ENCODE results near the gene ZNF451.

The ZNF451 gene

GRCh38 chr6:57117796-57118195 lies 27.8 kb downstream of the ZNF451 start:
- no peak overlapping the region for H3K4me2 ChIP-seq (ENCODE audit: low read length)
- peaks cover 77% of the 10 kb centered on the region for H3K79me2 ChIP-seq (ENCODE audit: low read length)
- H3K27me3 ChIP-seq (ENCODE audit: low read depth, low read length), result no peaks in the 10 kb centered on the region
- no peak overlapping the region for H3K27ac ChIP-seq (ENCODE audit: low read length)
- H4K20me1 ChIP-seq (ENCODE audit: insufficient read depth, low read length), result peaks cover 36% of the 10 kb centered on the region
- TF ChIP-seq CTCF (IDR thresholded peaks at IDR 0.05; ENCODE audit: low read depth, low read length), result no peak
- TF ChIP-seq EZH2phosphoT487 (IDR thresholded peaks at IDR 0.05; ENCODE audit: low read depth), result no peak
- H2AFZ ChIP-seq (ENCODE audit: low read depth, low read length), result no peak overlapping the region
- no peaks in the 10 kb centered on the region for H3K4me1 ChIP-seq (ENCODE audit: low read length)
- H3K4me3 ChIP-seq (ENCODE audit: low read length), result no peak overlapping the region
- peaks cover 28% of the 10 kb centered on the region for H3K36me3 ChIP-seq (replicated peaks; ENCODE audit: low read depth, low read length)
- no peaks in the 10 kb centered on the region for H3K9me3 ChIP-seq (ENCODE audit: insufficient read depth, low read length)
- no peak overlapping the region for H3K9ac ChIP-seq (ENCODE audit: low read length)

GRCh38 chr6:57123111-57123510 lies 33.1 kb downstream of the ZNF451 start:
- no peak overlapping the region for H2AFZ ChIP-seq (ENCODE audit: low read depth, low read length)
- no peaks in the 10 kb centered on the region for H3K27me3 ChIP-seq (ENCODE audit: low read depth, low read length)
- peaks cover 39% of the 10 kb centered on the region for H3K79me2 ChIP-seq (ENCODE audit: low read length)
- H3K27ac ChIP-seq (ENCODE audit: low read length), result no peak overlapping the region
- H3K9ac ChIP-seq (ENCODE audit: low read length), result no peak overlapping the region
- peaks cover 37% of the 10 kb centered on the region for H3K36me3 ChIP-seq (replicated peaks; ENCODE audit: low read depth, low read length)
- H3K4me3 ChIP-seq (ENCODE audit: low read length), result no peak overlapping the region
- H3K4me2 ChIP-seq (ENCODE audit: low read length), result no peak overlapping the region
- no peaks in the 10 kb centered on the region for H3K4me1 ChIP-seq (ENCODE audit: low read length)
- no peaks in the 10 kb centered on the region for H3K9me3 ChIP-seq (ENCODE audit: insufficient read depth, low read length)
- H4K20me1 ChIP-seq (ENCODE audit: insufficient read depth, low read length), result peaks cover 23% of the 10 kb centered on the region; the same call in 1 of the 2 replicates
- no peak for TF ChIP-seq EZH2phosphoT487 (IDR thresholded peaks at IDR 0.05; ENCODE audit: low read depth)
- no peak for TF ChIP-seq CTCF (IDR thresholded peaks at IDR 0.05; ENCODE audit: low read depth, low read length)

GRCh38 chr6:57127763-57128162 lies 37.8 kb downstream of the ZNF451 start:
- H3K4me1 ChIP-seq (ENCODE audit: low read length), result no peaks in the 10 kb centered on the region
- H3K79me2 ChIP-seq (ENCODE audit: low read length), result peaks cover 6% of the 10 kb centered on the region
- 0 out of 2 replicates have a peak, but pooled peaks cover 6% of the 10 kb centered on the region for H4K20me1 ChIP-seq (ENCODE audit: insufficient read depth, low read length)
- H3K9ac ChIP-seq (ENCODE audit: low read length), result no peak overlapping the region
- H3K27ac ChIP-seq (ENCODE audit: low read length), result no peak overlapping the region
- no peak overlapping the region for H3K4me2 ChIP-seq (ENCODE audit: low read length)
- H3K27me3 ChIP-seq (ENCODE audit: low read depth, low read length), result no peaks in the 10 kb centered on the region
- no peaks in the 10 kb centered on the region for H3K9me3 ChIP-seq (ENCODE audit: insufficient read depth, low read length)
- H2AFZ ChIP-seq (ENCODE audit: low read depth, low read length), result no peak overlapping the region
- TF ChIP-seq EZH2phosphoT487 (IDR thresholded peaks at IDR 0.05; ENCODE audit: low read depth) (no peak), CTCF (IDR thresholded peaks at IDR 0.05; ENCODE audit: low read depth, low read length) (no peak)
- H3K4me3 ChIP-seq (ENCODE audit: low read length), result no peak overlapping the region
- H3K36me3 ChIP-seq (replicated peaks; ENCODE audit: low read depth, low read length), result peaks cover 18% of the 10 kb centered on the region

GRCh38 chr6:57130661-57131177 lies 40.7 kb downstream of the ZNF451 start:
- H2AFZ ChIP-seq (ENCODE audit: low read depth, low read length), result no peak overlapping the region
- no peak overlapping the region for H3K9ac ChIP-seq (ENCODE audit: low read length)
- no peak overlapping the region for H3K4me2 ChIP-seq (ENCODE audit: low read length)
- no peaks in the 10 kb centered on the region for H4K20me1 ChIP-seq (ENCODE audit: insufficient read depth, low read length)
- H3K36me3 ChIP-seq (replicated peaks; ENCODE audit: low read depth, low read length), result peaks cover 21% of the 10 kb centered on the region
- no peak overlapping the region for H3K27ac ChIP-seq (ENCODE audit: low read length)
- no peaks in the 10 kb centered on the region for H3K27me3 ChIP-seq (ENCODE audit: low read depth, low read length)
- H3K79me2 ChIP-seq (ENCODE audit: low read length), result no peaks in the 10 kb centered on the region; the same call in 1 of the 2 replicates
- no peak for TF ChIP-seq CTCF (IDR thresholded peaks at IDR 0.05; ENCODE audit: low read depth, low read length)
- no peak for TF ChIP-seq EZH2phosphoT487 (IDR thresholded peaks at IDR 0.05; ENCODE audit: low read depth)
- H3K9me3 ChIP-seq (ENCODE audit: insufficient read depth, low read length), result no peaks in the 10 kb centered on the region
- no peak overlapping the region for H3K4me3 ChIP-seq (ENCODE audit: low read length)
- H3K4me1 ChIP-seq (ENCODE audit: low read length), result no peaks in the 10 kb centered on the region
